Stimulated activated CD8-positive, alpha-beta memory T cell treated with anti-CD3 and anti-CD28 coated beads, Interleukin-12 subunit alpha, Interleukin-12 subunit beta, amount 100 ng/mL, for 24 hours (primary cell): ENCODE measurements around the gene TJP2.

Experiments used
- DNase-seq: peaks from one replicate; pipeline ENCODE4 v3.0.0-alpha.2; 2020; ENCODE audit errors: extremely low read depth

The TJP2 gene

DNA sequence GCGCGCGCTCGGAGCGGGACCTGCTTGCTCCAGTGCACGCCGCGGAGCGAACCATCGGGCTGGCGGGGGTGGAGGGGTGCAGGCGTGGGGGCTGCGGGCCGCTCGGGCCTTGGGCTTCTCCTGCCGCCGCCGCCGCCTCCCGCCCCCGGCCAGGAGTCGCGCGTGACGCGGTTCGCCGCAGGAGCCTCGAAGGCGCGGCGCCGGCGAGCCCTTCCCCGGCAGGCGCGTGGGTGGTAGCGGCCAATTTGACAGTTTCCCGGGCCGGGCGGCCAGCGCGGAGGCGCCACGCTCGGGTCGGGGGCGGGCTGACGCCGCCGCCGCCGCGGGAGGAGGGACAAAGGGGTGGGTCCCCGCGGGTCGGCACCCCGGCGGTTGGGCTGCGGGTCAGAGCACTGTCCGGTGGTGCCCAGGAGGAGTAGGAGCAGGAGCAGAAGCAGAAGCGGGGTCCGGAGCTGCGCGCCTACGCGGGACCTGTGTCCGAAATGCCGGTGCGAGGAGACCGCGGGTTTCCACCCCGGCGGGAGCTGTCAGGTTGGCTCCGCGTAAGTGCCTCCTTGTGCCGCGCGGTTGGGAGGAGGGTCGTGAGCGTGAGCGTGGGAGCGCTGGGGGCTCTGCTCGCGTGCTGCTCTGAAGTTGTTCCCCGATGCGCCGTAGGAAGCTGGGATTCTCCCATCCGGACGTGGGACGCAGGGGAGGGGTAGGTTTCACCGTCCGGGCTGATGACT is at the start of gene TJP2:
TSS of gene TJP2 (plus strand) at position 387 of the 725 bp plus-strand sequence. CDS start at position 483, 96 bp downstream.
- DNase-seq, result no peak

DNA sequence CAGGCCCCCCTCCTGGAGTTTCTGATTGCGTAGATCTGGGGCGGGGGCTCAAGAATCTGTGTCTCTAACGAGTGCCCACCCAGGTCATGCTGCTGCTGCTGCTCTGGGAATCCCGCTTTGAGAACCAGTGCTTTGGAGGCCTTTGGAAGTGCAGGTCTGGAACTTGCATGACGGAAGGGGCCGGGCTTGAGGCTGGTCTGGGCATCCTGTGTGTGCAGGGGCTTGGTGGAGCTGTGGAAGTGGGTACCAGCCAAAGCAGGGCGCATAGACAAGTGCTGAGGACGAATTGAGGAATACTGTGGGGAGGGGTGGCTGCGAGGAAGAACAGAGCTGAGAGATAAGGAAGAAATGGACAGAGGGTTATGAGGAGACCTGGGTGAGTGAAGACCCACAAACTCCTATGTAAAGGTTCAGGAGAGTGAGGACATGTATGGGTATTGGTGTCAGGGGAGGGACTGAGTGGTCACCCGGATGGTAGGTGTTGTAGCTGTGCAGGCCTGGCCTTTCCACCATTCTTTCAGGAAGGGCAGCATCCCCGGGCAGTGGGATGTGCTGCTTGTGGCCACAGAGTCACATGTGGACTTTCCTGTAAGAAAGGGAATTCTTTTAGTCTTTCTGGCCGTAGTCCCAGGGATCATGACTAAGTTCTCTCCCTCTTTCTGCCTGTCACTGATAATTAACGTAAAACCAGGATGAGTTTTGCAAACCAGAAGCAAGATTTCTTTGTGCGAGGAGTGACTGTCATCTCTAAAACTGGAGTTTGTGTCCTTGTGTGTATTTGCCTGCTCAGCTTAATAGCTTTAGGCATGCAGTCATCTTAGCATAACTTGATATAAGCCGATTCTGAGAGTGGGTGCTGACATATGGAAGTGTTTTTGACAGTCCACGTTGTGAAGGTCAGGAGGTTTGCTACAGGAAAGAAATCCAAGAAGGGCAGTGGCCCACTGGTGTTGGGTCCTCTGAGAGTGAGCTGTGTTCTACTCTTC is 43.3 kb upstream of the TJP2 start:
- no peak for DNase-seq

DNA sequence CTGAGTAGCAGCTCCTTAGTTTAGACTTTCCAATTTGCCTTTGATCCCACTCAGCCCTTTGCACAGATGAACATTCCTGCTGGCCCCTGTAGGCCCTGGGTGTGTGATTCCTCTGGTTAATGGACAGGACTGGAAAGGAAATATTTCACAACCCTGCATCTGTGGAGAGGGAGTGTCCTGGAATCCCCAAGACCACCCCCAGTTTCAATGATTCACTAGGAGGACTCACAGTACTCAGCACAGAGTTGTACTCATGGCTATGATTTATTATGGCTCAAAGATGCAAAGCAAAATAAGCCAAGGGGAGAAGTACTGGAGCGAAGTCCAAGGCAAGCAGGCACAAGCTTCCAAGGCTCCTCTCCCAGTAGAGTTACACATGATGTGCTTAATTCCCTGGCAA is 42.4 kb upstream of the TJP2 start:
- no peak for DNase-seq

DNA sequence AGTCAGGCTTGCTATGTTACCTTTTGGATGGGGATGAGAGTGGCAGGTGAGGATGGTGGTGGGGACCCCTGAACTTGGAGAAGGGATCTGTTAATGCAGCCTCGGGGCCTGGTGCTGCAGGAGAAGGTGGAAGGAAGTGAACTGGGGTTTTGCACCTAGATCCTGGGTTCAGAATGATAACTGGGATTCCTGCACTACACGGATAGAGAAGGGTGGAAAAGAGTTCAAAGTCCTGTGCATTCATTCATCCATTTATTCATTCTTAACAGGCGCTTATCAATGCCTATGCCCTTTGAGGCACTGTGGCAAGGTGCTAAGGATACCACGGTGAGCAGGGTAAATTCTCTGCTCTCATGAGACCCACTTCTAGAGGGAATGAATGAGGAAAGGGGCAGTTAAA is 41.7 kb upstream of the TJP2 start:
- DNase-seq, result no peak

DNA sequence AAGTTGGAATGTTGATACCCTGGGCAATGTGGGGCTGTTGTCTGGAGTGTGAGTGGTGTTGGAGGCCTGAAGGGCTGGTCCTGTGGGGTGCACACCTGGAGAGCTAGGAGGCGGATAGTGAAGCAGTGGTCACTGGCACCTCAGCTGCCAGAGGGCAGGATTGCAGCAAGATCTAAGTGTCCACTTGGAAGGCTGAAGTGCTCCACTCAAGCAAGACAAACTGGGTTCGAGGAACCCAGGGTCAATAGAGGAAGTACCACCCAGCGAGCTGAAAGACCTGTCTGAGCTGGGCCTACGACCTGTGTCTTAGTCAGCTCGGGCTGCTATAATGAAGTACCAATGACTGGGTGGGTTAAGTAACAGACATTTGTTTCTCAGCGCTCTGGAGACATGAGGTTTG is 39.7 kb upstream of the TJP2 start:
- no peak for DNase-seq

DNA sequence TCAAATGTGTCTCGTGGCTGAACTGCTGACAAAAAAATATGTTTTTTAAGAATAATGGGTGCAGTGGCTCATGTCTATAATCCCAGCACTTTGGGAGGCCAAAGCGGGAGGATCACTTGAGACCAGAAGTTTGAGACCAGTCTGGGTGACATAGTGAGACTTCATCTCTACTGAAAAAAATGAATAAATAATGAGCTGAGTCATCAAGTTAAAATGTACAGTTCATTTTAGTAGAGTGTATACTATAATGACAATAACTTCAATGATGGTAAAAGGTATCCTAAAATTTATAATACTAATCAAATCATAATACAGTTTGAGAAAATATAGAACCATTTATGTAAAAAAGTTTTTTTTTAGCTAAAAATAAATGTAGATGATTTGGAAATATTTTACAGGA is 37.9 kb upstream of the TJP2 start:
- DNase-seq, result no peak

DNA sequence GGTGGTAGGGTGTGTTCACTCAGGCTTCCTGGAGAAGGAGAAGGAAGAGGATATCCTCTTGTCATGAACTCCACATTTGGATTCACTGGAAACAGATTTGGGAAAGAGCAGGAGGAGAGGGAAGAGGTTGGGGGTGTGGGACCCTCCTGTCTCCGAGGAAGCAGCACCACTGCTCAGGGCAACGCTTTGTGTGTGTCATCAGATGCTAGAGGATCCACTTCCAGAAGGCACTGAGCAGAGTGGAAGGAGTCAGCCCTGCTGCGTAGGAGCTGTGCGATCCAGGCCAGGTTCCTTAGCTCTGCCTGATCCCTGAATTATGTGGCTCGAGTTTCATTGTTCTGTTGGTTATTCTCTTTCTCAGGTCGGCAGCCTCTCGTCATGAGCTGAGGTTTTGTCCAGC is 37.3 kb upstream of the TJP2 start:
- no peak for DNase-seq

DNA sequence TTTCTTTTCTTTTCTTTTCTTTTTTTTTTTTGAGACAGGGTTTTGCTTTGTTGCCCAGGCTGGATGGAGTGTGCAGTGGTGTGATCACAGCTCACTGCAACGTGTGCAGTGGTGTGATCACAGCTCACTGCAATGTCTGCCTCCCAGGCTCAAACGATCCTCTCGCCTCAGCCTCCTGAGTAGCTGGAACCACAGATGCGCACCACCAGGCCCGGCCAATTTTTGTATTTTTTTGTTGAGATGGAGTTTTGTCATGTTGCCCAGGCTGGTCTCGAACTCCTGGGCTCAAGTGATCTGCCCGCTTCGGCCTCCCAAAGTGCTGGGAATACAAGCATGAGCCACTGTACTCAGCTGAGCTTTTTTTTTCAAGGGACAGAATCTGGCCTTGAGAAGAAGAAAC is 36.8 kb upstream of the TJP2 start:
- DNase-seq, result no peak

DNA sequence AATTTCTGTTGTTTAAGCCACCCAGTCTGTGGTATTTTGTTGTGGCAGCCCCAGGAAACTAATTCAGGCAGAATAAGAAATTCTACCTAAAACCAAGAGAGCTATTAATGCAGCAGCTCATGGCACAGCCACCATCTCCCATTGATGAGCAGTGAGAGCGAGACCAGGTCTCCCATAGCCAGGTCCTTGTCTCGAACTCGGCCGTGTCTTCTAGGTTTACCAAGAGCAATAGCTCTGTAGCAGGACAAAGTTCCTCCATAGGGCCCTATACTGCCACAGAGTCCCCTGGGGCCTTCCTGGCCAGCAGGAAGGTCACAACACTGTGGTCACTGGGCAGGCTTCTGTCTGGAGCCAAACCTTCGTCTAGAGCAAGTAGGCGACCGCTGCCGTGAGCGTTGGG is 34.5 kb upstream of the TJP2 start:
- DNase-seq, result no peak

DNA sequence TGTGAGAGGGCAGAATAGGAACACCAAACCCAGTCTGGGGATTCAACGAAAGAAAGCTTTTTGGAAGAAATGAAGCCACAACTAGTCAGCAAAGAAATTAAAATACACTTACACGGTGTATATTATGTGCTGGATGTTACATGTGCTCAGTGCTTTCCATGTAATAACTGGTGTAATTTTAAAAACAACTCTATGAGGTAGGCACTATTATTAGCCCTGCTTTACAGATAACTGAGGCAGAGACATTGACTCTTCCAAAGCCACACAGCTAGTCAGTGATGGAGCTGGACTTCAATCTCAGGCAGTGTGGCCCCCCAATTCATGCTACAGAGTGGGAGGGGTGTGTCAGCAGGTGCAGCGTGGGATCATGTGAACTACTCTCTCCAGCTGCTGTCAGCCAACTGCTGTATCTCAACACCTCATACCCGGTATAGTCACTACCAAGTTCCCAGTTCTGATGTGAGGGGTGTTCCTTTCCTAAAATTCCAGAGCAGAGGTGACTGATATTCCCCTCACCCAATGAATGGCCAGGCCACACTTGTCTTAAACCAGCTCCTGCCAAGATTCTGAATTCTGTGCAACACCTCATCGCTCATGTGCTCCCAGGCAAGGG is 33.8 kb upstream of the TJP2 start:
- DNase-seq, result no peak

DNA sequence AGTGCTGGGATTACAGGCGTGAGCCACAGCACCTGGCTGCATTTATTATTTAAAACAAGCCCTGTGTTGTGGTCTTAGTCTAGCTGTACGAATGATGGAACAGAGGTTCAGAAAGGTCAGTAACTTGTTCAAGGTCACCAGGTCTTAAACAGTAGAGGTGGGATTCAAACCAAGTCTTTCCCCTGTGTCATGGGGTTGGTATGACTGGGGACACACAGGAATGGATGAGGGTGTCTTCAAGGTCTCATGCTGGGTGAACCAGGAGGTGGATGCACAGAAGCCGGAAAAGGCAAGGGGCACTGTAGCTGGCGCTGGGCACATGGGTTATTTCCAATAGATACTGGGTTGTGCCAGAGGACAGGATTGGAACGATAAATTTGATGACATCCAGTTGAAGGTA is 32.2 kb upstream of the TJP2 start:
- DNase-seq, result no peak

DNA sequence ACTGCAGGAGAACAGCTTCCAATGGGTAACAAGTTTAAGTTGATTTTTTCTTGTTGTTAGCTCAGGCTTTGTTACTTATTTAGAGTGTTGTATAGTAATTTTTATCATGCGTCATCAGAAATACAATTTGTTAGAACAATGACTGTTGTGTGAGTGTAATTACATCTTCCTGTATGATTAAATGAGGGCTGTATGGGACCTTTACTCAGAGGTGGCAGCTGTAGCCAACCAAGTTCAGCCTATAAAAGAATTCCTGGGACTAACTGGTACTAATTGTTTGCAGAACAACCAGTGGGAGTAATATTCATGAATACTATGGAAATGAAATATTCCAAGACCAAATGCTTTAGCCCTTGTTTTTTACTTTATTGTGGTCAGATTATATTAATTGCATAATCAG is 30.8 kb upstream of the TJP2 start:
- no peak for DNase-seq

DNA sequence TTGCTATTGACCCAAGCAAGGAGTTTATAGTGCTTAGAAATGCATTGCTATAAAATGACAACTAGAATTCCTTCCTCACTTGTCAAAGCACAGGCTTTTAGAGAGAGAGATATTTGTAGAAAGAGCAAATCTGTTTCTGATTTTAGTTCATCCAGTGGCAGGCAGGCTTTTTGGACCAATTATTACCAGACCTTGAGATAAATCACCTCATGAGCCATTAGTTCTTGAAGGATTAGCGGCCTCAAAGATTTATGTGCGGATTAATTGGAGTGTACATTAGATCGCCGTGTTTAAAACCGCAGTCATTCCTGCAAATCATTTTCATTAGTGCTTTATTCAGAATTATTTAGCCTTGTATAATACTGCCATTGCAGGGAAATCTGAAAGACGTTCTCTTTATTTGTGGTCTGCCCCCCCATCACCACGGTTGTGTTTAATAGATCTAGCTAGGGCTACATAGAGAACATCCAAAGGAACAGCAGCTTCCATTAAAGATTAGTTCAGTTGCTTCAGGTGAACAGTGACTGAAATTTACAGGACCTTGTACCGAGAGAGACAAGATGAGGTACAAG is 28.8 kb upstream of the TJP2 start:
- DNase-seq, result no peak

DNA sequence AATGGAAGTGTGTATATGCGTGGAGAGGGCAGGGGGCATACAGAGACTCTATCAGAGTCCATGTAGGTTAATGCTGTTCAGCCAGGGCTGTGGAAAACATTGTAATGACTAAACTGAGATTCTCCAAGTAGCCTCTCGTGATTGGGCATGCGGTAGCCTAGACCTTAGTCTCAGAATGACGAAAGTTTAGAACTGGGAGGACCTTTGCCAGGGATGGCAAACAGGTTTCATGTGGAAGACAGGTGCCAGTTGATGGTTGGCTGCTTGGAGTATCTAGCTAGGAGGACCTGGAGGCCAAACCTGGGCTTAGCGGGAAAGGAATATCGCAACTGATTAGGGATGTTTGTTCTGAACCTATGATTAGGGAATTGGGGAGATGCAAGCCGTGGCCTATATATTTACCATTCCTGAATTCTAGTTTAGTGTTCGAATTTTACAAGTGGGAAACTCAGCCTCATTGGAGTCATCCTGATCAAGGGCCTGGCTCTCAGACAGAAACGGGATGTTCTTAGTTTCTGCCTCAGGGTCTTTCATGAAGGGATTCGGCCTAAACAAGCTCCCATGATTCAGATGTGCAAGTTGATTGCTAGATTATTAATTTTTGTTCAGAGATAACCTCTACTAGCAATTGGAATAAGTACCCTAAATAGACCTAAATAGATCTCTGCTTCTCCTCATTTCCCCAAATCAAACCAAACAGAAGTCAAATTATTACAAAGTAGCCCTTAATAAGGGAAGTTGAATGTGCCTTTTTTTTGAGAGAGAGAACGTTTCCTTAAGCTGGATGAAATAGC is 26.8 kb upstream of the TJP2 start:
- no peak for DNase-seq

DNA sequence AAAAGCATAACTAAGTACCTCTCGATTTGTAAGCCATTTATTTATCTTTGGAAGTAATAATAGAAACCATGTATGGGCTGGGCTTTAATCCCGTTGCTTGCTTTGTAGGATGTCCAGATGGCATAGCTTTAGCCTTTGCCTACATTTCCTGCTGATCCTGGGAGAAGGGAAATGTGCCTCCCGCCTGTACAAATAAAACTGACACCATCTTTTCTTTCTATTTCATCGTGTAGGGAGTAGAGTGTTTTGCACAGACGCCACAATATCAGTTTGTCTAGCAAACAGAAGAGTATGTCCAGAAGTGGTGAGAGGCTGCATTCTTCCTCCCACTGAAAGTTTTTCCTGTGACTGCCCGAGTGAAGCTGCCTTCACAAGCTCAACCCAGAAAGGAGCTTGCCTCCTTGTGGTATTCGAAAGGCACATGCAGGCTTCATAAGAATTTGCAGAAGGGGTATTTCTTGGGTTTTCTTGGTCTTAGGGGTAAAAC is 24.7 kb upstream of the TJP2 start:
- DNase-seq, result no peak

DNA sequence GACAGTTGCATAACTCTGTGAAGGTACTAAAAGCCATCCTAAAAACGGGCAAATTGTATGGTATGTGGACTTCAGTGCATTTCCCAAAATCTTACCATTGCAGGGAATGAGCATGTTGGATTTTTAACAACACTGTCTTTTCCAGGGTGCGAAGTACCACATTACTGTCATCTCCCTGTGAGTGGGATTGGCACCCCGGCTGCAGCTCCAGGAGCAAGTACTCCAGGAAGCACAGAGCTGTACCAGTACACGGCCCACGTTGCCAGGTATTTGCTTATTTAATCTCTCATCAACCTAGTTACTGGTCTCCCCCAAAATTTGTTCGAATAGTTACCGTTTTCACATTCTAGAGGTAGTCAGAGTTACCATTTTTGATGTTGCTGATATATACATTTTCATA is 22.6 kb upstream of the TJP2 start:
- no peak for DNase-seq

DNA sequence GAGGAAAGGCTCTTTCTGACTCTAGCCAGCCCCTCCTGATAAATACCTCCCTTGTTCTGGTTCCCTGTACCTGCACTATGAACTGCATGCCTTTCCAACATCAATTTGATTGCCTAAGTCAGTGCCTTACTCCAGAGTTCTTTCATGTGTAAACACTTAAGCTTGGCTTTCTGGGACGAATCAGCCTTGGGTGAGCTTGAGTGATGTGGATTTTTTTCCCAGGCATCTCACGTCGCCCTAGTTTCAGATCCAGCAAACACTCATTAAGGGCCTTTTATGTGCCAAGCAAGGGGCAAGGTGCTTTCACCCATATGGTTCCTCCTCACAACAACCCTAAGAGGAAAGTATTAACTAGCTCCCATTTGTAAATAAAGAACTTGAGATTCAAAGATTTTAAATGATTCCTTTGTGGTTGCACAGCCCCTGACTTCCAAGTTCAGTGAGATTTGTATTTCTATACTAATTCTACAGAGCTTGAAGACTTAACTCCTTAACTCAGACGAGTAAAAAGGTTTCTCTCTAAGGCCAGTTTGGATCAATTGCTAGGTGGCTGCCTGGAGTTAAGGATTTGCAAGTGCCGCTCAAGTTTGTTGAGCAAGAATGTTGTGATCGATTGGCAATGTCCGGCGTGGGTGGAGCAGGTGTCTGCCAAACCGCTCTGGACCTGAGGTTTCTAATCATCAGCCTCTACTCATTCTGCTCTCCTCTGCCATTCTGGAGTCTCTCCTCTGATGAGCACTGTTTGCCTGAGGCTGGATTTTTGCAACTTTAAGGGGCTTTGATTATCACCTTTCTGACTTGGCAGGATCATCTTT is 20.2 kb upstream of the TJP2 start:
- no peak for DNase-seq

DNA sequence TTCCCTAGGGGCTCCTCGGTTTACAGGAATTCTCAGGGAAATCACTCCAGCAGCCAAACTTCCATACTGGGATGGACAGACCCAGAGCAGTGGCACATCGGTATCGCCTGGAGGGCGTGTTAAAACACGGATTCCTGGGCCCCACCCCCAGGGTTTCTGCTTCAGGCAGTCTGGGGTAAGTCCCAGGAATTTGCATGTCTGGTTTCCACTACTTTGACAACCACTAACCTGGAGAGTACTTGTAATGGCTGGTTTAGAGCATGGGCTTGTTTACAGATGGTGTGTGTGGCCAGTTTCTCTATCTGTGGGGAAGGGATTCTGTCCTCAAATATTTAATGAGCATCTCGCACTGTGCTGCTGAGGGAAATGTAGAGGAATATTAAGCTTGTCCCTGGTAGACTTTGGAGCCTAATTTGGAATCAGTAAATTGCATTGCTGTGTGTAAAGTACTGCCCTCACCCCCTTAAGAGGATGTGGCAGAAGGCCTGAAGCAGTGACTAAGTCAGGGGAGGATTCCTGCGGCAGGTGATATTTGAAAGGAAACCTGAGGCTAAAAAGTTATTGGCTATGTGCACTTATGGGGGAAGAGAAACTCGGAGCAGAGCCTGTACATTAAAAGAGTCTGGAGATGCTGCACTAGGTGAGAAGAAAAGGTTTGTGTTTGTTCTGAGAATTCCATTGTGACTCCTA is 18.6 kb upstream of the TJP2 start:
- DNase-seq, result no peak

DNA sequence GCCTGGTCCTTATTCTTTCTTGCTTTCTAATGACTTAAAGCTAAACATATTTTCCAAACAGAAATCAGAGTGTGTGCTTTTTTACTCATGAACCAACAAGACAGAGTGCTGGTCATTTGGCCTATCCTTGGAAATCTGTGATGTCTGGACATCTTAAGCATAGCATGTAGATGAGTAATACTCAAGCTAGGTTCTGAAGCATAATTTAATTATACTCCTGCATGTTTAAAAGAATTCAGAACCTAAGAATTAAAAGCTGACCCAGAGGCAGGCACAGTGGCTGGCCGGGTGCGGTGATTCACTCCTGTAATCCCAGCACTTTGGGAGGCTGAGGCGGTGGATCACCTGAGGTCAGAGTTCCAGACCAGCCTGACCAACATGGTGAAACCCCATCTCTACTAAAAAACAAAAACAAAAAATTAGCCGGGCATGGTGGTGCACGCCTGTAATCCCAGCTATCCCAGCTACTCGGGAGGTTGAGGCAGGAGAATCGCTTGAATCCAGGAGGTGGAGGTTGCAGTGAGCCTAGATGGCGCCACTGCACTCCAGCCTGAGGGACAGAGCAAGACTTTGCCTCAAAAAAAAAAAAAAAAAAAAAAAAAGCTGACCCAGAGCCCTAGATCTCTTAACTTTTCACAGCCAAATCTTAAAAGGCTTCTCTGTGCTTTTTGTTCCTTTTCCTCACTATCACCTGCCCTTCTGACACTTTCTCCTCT is 16.2 kb upstream of the TJP2 start:
- DNase-seq, result no peak
